Ureter (tissue), 1 donor: ENCODE measurements around the gene OTOP1. TPM values are rescaled to one million over a fixed set of nuclear protein-coding genes. Genes with fewer than 3 reads are reported as not detected.
"Not testable (repeated sequence)": the region's sequence is repeated elsewhere in the genome, so short reads cannot be mapped to it uniquely, and the experiment has no call there.

ENCODE experiments used
- DNase-seq: peaks from one replicate; pipeline ENCODE4 v3.0.0-alpha.2; 2020; ENCODE audit warnings: low spot score
- total RNA-seq: library from RNA; stranded (reverse); gene quantifications from one replicate; pipeline ENCODE4 v1.2.4, GENCODE V29; 2023
- donor health status: DM: yes; HTN: yes; CAD: no.

Gene OTOP1
- total RNA-seq, 1 donor from 2014 or later, result not detected

GRCh38 chr4:4233610-4234009, 6.9 kb upstream of the OTOP1 start:
- DNase-seq, result no peak

DNA sequence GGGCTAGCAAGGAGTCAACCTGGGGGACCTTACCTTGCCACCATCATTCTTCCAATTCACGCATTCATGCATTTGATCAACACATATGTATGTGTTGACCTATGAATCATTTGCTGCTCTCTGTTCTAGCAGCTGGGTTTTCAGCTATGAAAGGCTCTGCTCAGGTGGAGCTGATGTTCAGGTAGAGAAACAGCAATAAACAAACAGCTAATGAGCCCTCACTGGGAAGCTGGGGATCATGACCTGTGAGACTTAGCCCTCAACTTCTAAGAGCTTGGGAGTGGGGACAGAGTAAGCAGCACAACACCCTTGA, 1.6 kb upstream of the OTOP1 start:
- no peak for DNase-seq

- no peak for DNase-seq
These were observed 1.0 kb upstream of the OTOP1 start for GRCh38 chr4:4227510-4228355.

DNA sequence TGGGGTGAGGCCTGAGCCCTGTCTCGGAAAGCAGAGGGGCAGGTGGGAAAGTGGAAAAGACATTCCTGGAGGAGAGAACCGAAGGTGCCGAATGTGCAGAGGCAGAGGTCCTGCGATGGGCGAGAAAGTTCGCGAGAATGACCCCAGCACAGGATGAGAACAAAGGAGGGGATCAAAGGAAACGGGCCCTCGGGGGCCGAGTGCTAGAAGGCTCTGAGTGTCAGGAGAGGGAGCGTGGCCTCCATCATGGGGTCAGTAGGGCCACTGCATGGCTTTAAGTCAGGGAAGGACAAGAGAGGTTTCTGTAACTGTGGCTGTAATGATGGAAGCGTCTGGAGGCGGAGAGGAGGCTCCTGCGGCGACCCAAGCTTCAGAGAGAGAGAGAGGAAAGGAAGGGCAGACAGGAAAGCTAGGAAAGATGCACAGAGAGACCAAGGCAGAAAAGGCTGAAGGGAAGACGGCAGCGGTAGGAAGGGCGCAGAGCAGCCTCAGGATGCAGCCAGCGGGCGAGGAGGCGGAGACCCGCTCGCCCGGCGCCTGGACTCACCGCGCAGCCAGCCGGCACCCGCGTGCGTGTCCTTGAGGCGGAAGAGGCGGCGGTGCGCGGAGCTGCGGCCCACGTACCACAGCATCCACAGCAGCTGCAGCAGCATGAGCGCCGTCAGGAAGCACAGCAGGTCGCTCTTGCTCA, 669 bp downstream of the OTOP1 start:
- no peak for DNase-seq

GRCh38 chr4:4217113-4217512, 9.6 kb downstream of the OTOP1 start:
- DNase-seq, result no peak

DNA sequence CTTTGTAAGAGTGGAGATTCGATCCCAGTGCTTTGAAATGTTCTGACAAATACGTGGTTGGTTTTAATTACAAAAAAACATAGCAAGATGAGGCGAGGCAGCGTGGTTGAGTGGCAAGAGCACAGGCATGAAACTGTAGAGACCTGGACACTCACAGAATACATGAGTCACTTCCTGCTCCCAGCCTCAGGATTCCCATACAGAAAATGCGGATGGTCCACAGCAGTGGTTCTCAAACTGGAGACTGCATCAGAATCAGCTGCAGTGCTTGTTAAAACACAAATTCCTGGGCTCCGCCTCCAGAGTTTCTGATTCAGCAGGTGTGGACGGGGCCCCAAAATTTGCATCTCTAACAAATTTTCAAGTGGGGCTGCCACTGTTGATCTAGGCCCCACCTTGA, 10.1 kb downstream of the OTOP1 start:
- DNase-seq, result no peak

- DNase-seq, result not testable (repeated sequence)
These were observed 13.1 kb downstream of the OTOP1 start for GRCh38 chr4:4213674-4214073.

GRCh38 chr4:4206204-4206603, 20.5 kb downstream of the OTOP1 start:
- DNase-seq, result no peak

DNA sequence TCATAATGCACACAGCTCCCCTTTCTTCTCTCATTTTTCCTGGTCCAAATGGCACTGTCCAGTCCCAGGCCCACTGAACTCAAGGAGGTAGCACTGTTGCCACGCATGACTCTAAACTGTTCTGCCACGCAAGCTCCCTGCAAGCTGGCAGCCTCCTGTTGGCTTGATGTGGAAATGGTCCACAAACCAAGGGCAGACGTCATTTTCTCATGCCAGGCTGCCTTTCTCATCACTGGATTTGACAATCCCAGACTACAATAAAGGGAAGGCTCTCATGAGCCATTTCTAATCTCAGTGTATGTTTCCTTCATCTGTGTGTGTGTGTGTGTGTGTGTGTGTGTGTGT, 22.4 kb downstream of the OTOP1 start:
- DNase-seq, result no peak

- DNase-seq, result no peak
These were observed 22.9 kb downstream of the OTOP1 start for GRCh38 chr4:4203688-4204400.

- no peak for DNase-seq
These were observed 24.2 kb downstream of the OTOP1 start for GRCh38 chr4:4202510-4202909.

DNA sequence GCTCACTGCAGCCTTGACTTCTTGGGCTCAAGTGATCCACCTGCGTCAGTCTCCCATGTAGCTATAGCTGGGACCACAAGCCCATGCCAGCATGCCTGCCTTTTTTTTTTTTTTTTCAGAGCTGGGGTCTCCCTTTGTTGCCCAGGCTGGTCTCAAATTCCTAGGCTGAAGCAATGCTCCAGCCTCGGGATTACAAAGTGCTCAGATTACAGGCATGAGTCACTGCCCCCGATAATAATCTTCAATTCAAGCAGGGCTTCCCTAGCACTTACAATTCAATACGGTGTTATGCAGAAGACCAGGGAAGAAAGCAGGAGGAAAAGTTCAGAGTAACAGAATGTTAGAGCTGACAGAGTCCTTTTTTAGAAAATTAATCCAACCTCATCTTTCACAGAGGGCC, 26.1 kb downstream of the OTOP1 start:
- DNase-seq, result no peak

DNA sequence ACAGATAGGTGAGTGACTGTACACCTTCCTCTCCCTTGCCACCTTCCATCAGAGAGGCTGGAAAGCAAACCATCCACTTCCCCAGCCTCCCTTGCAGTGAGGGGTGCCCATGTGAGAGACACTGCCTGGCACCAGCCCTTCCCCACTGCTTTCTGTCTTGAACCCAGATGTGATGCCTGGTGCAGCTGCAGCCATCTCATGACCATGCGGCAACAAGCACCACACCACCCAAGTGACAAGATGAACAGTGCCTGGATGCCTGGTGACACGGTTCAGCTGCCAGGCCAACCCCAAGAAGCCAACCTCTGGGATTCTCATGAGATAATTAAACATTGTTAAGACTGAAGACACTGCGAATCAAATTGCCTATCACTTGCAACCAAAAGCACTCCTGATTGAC, 31.4 kb downstream of the OTOP1 start:
- DNase-seq, result no peak

DNA sequence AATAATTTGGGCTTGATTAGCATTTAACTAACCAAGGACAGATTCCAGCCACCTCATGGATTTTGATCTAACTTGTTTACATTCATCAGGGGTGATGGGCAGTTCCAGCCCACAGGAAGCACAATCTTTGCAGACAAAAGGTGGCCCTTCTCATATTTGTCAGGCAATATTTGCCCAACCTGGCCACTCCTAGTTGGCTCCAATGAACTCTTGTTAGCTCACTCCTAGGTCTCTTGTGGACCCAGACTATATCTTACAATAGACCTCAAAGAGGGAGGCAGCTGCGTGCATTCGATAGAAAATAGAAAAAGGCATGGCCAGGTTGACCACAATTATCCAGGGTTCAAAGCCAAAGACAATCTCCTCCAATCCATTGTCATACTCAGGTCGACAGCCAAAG, 38.2 kb downstream of the OTOP1 start:
- DNase-seq, result not testable (repeated sequence)

DNA sequence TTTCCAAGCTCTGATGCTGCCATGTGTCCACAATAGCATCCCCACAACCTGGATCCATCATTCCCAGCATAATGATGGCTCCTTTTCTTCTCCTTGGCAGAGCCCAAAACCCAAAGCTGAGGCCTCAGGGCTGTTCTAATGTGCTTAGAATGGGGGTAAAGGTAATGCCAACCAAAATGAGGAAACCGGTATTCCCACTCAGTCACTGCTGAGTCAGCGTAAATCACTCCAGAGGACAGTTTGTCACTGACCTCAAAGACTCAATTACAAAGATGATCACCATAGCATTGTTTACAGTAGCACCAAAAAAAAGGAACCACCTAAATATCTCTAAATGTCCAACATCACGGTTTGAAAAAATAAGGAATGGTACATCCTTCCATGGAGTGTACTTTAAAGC, 41.2 kb downstream of the OTOP1 start:
- DNase-seq, result no peak

- no peak for DNase-seq
These were observed 43.7 kb downstream of the OTOP1 start for GRCh38 chr4:4182835-4183568.

GRCh38 chr4:4170596-4171150, 56.1 kb downstream of the OTOP1 start:
- DNase-seq, result no peak

GRCh38 chr4:4167981-4168780, 58.5 kb downstream of the OTOP1 start:
- not testable (repeated sequence) for DNase-seq

DNA sequence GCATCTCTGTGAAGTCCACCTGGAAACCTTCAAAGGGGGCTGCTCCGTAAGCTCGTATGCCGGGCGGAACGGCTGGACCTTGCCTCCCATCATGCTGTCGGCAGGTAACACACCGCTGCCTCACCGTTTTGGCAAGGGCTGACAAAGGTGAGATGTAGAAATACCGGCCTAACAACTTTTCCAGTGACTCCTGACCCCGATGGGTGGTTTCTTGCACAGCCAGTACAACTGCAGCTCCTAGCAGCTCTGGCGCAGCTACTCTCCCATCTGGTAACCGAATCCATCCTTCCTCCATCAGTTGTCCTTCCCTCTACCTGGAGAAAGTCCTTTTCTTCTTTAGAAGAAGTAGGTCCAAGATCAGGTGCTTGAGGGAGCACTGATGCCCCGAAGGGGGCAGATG, 59.7 kb downstream of the OTOP1 start:
- DNase-seq, result peak; percentile 53

DNA sequence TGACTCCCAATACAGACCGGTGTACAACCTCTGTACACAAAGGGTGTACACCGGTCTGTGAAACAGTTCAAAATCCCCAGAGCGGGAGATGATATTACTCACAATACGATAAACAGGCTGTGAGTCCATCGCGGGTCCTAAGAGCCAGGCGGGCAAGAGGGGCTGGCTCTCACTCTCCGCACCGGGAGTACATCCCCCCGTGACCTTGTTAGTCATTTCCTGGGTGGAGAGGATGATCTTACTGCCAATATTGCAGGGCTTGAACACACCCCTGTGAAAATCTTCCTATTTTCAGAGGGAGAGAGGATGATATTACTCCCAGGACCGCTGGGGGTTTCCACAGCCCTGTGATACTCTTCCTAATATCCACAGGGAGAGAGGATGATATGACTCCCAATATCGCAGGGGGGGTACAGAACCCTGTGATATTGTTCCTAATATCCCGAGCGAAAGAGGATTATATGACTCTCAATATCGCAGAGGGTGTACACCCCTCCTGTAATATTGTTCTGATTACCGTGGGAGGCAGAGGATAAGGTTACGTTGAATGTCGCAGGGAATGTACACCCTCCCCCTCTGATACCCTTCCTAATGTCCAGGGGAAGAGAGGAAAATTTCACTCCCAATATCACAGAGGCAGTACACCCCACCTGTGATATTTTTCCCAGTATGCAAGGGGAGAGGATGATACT, 60.9 kb downstream of the OTOP1 start:
- not testable (repeated sequence) for DNase-seq
